ENCODE results near the gene INVS.

DNA sequence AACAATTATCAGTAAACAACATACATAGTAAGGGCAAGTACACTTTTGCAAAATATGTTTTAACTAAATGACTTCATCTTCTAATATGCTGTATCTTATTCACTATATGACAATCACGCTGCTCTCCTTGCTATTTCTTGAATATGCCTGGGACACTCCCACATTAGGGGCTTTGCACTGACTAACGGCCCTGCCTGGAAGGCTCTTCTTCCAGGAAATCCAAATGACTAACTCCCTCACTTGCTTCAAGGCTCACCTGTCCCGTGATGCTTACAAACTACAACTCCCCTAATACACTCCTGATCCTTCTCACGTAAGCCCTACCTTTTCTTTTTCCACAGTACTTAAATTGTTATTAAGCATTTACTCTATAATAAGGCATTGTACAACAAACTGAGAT lies 10.8 kb upstream of the INVS start:
- TF ChIP-seq, protein P1, sequence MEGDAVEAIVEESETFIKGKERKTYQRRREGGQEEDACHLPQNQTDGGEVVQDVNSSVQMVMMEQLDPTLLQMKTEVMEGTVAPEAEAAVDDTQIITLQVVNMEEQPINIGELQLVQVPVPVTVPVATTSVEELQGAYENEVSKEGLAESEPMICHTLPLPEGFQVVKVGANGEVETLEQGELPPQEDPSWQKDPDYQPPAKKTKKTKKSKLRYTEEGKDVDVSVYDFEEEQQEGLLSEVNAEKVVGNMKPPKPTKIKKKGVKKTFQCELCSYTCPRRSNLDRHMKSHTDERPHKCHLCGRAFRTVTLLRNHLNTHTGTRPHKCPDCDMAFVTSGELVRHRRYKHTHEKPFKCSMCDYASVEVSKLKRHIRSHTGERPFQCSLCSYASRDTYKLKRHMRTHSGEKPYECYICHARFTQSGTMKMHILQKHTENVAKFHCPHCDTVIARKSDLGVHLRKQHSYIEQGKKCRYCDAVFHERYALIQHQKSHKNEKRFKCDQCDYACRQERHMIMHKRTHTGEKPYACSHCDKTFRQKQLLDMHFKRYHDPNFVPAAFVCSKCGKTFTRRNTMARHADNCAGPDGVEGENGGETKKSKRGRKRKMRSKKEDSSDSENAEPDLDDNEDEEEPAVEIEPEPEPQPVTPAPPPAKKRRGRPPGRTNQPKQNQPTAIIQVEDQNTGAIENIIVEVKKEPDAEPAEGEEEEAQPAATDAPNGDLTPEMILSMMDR (IDR thresholded peaks at IDR 0.05; ENCODE audit: borderline replicate concordance, extremely low read depth, low read length, poor library complexity, severe bottlenecking), result no peak
- no peak for TF ChIP-seq EZH2 (IDR thresholded peaks at IDR 0.05; ENCODE audit: borderline replicate concordance, low read depth, low read length, severe bottlenecking)
